Loucy (cell line): Measurements from ENCODE around the gene PYCARD.

Source experiments
- H2AFZ ChIP-seq: fragments of 200-600 bp; sonication (generic); 2 replicates; pipeline ENCODE4 v1.6.0; 2016; ENCODE audit warnings: antibody characterized with exemption, mild to moderate bottlenecking, low read length, moderate library complexity
- H3F3A ChIP-seq: fragments of 200-600 bp; 2 replicates; pipeline ENCODE4 v1.6.0; 2016; ENCODE audit warnings: antibody characterized with exemption, low read depth, mild to moderate bottlenecking
- H3K27me3 ChIP-seq: fragments of 200-600 bp; sonication (generic); 2 replicates; pipeline ENCODE4 v1.6.1; 2014; ENCODE audit warnings: low read length, mild to moderate bottlenecking; ENCODE audit not compliant: insufficient read depth, poor library complexity, severe bottlenecking
- H3K36me3 ChIP-seq: fragments of 200-600 bp; sonication (generic); 2 replicates; pipeline ENCODE4 v1.6.1; 2016; ENCODE audit warnings: low read length; ENCODE audit not compliant: insufficient read depth
- H3K4me1 ChIP-seq: fragments of 200-600 bp; sonication (generic); 2 replicates; pipeline ENCODE4 v1.5.1; 2014; ENCODE audit warnings: low read length, mild to moderate bottlenecking; ENCODE audit not compliant: insufficient read depth, poor library complexity, severe bottlenecking
- H3K4me2 ChIP-seq: fragments of 200-600 bp; sonication (generic); 2 replicates; pipeline ENCODE4 v1.6.0; 2014; ENCODE audit warnings: antibody characterized with exemption, low read length, low read depth, mild to moderate bottlenecking; ENCODE audit not compliant: poor library complexity, severe bottlenecking
- H3K4me3 ChIP-seq: fragments of 200-600 bp; sonication (generic); 2 replicates; pipeline ENCODE4 v1.5.1; 2014; ENCODE audit warnings: low read length, mild to moderate bottlenecking, mixed read lengths; ENCODE audit not compliant: poor library complexity, severe bottlenecking
- H3K79me2 ChIP-seq: fragments of 200-600 bp; sonication (generic); 2 replicates; pipeline ENCODE4 v1.6.1; 2014; ENCODE audit warnings: low read length; ENCODE audit not compliant: insufficient read depth
- H3K9ac ChIP-seq: fragments of 200-600 bp; sonication (generic); 2 replicates; pipeline ENCODE4 v1.6.0; 2014; ENCODE audit warnings: mild to moderate bottlenecking, low read depth, low read length, moderate library complexity; ENCODE audit not compliant: poor library complexity, severe bottlenecking
- H3K9me2 ChIP-seq: fragments of 200-600 bp; sonication (generic); replicated peaks from 2 replicates; pipeline ENCODE4 v1.6.1; 2016; ENCODE audit warnings: low read depth, low read length, mixed read lengths
- H3K9me3 ChIP-seq: fragments of 200-600 bp; sonication (generic); 2 replicates; pipeline ENCODE4 v1.6.1; 2014; ENCODE audit warnings: mild to moderate bottlenecking, antibody characterized with exemption, low read length, low read depth; ENCODE audit not compliant: insufficient read depth
- H4K20me1 ChIP-seq: fragments of 200-600 bp; sonication (generic); 2 replicates; pipeline ENCODE4 v1.6.0; 2014; ENCODE audit warnings: antibody characterized with exemption, low read length, mild to moderate bottlenecking; ENCODE audit not compliant: insufficient read depth, poor library complexity, severe bottlenecking
- CTCF ChIP-seq: fragments of 200-600 bp; sonication (generic); conservative IDR thresholded peaks from 2 replicates; pipeline ENCODE4 v1.5.1; 2014; ENCODE audit warnings: mild to moderate bottlenecking, antibody characterized with exemption, low read length
- EZH2phosphoT487 ChIP-seq: fragments of 200-600 bp; IDR thresholded peaks from 2 replicates; pipeline ENCODE4 v1.6.1; 2018; ENCODE audit warnings: antibody characterized with exemption, mild to moderate bottlenecking, moderate library complexity, borderline replicate concordance

The PYCARD gene

GRCh38 chr16:31214708-31215286 is 12.2 kb upstream of the PYCARD start:
- no peaks in the 10 kb centered on the region for H4K20me1 ChIP-seq

GRCh38 chr16:31213877-31214707 is 11.5 kb upstream of the PYCARD start, which contains the start of gene TRIM72:
Gene TRIM72, plus strand, starts transcription at chr16:31214119. Its CDS starts 620 bp downstream, at chr16:31214739.
- H3K27me3 ChIP-seq: no peaks in the 10 kb centered on the region
- H3K79me2 ChIP-seq: no peaks in the 10 kb centered on the region
- no peaks in the 10 kb centered on the region for H3F3A ChIP-seq
- H3K9me3 ChIP-seq: no peaks in the 10 kb centered on the region
- no peak for TF ChIP-seq CTCF
- TF ChIP-seq EZH2phosphoT487: no peak
- no peaks in the 10 kb centered on the region for H3K36me3 ChIP-seq
- no peak within 1 kb of the TSS for H3K9ac ChIP-seq
- 0 out of 2 replicates have a peak within 1 kb of the TSS, but pooled peaks have one; percentile 41 for H2AFZ ChIP-seq
- no peak within 1 kb of the TSS for H3K4me2 ChIP-seq
- H3K4me3 ChIP-seq: no peak within 1 kb of the TSS
- no peaks in the 10 kb centered on the region for H4K20me1 ChIP-seq
- no peaks in the 10 kb centered on the region for H3K9me2 ChIP-seq
- no peaks in the 10 kb centered on the region for H3K4me1 ChIP-seq

More at GRCh38 chr16:31214708-31215286, 12.2 kb upstream of the PYCARD start:
- Histone ChIP-seq H3K9me3 (no peaks in the 10 kb centered on the region), H3K4me3 (no peak overlapping the region), H3K9me2 (no peaks in the 10 kb centered on the region), H3K4me2 (no peak overlapping the region), H3K27me3 (no peaks in the 10 kb centered on the region), H3K79me2 (no peaks in the 10 kb centered on the region), H3K36me3 (no peaks in the 10 kb centered on the region), H3K4me1 (no peaks in the 10 kb centered on the region), H2AFZ (no peak overlapping the region), H3F3A (no peaks in the 10 kb centered on the region), H3K9ac (no peak overlapping the region)
- TF ChIP-seq EZH2phosphoT487 (no peak), CTCF (no peak)

- H3K36me3 ChIP-seq: no peaks in the 10 kb centered on the region
- no peaks in the 10 kb centered on the region for H3K79me2 ChIP-seq
- no peak overlapping the region for H3K4me3 ChIP-seq
- TF ChIP-seq EZH2phosphoT487 (no peak), CTCF (no peak)
- H2AFZ ChIP-seq: 0 out of 2 replicates have a peak overlapping the region, but pooled peaks have one; percentile 41
- H3K4me2 ChIP-seq: no peak overlapping the region
- H3K27me3 ChIP-seq: no peaks in the 10 kb centered on the region
- H3F3A ChIP-seq: no peaks in the 10 kb centered on the region
- no peaks in the 10 kb centered on the region for H3K9me2 ChIP-seq
- H3K9me3 ChIP-seq: no peaks in the 10 kb centered on the region
- H3K4me1 ChIP-seq: no peaks in the 10 kb centered on the region
- H4K20me1 ChIP-seq: no peaks in the 10 kb centered on the region
- no peak overlapping the region for H3K9ac ChIP-seq
These were observed 10.8 kb upstream of the PYCARD start for GRCh38 chr16:31213342-31213741.
